Stimulated activated CD8-positive, alpha-beta memory T cell treated with anti-CD3 and anti-CD28 coated beads, Interleukin-7, amount 100 ng/mL, for 1 hour (primary cell): Measurements from ENCODE around the gene ELFN1.

ENCODE experiments used
- DNase-seq, 2 donors: peaks; one replicate each; pipeline ENCODE4 v3.0.0-alpha.2; 2020; ENCODE audit warnings: low read depth in 2 of 2

ELFN1 gene

GRCh38 chr7:1642291-1642731, 27.8 kb upstream of the ELFN1 start:
- no peak for DNase-seq

DNA sequence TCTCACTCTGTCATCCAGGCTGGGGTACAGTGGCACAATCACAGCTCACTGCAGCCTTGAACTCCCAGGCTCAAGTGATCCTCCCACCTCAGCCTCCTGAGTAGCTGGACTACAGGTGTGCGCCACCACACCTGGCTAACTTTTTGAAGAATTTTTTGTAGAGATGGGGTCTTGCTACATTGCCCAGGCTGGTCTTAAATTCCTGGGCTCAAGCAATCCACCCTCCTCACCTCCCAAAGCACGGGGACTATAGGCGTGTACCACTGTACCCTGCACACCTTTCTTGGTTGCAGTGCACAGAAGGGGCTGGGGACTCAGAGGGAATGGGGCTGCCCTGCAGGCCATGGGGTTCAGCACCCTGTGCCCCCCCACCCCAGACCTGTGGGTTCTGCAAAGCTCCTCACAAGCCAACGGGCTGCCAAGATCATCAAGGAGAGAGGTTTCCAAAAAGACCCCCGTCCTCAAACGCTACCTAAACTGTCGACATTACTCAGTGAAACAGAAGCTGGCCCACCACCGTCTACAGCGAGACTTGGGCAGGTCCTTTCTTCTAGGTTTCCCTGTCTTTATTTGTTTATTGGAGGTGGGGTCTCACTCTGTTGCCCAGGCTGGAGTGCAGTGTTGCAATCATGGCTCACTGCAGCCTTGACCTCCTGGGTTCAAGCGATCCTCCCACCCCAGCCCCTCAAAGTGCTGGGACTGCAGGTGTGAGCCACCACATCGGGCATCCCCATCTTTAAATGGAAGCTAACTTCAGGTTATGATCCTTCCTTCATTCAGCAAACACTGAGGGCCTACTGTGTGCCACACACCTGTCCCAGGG, 26.6 kb upstream of the ELFN1 start:
- no peak for DNase-seq

GRCh38 chr7:1644341-1645070, 25.6 kb upstream of the ELFN1 start:
- no peak for DNase-seq

- DNase-seq = no peak
Observed at GRCh38 chr7:1645071-1645409, 25.0 kb upstream of the ELFN1 start.

DNA sequence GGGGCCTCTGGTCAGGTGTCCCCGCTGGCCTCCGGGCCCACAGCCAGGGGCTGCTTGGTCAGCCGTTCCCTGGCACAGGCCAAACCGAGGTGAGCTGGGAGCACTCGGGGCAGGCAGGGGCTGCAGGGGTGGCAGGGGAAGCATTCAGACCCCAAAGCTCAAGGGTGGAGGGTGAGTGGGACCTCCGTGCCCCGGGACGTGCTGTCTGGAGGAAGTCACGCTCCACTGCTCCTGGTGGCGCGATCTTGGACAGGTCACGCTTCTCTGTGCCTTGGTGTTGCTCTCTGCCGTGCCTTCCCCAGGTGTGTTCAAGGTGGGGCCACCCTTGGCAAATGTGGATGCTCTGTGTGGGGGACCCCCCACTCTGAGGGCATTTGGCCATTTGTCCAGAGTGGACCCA, 24.6 kb upstream of the ELFN1 start:
- no peak for DNase-seq

GRCh38 chr7:1646391-1646790, 23.7 kb upstream of the ELFN1 start:
- no peak for DNase-seq

DNA sequence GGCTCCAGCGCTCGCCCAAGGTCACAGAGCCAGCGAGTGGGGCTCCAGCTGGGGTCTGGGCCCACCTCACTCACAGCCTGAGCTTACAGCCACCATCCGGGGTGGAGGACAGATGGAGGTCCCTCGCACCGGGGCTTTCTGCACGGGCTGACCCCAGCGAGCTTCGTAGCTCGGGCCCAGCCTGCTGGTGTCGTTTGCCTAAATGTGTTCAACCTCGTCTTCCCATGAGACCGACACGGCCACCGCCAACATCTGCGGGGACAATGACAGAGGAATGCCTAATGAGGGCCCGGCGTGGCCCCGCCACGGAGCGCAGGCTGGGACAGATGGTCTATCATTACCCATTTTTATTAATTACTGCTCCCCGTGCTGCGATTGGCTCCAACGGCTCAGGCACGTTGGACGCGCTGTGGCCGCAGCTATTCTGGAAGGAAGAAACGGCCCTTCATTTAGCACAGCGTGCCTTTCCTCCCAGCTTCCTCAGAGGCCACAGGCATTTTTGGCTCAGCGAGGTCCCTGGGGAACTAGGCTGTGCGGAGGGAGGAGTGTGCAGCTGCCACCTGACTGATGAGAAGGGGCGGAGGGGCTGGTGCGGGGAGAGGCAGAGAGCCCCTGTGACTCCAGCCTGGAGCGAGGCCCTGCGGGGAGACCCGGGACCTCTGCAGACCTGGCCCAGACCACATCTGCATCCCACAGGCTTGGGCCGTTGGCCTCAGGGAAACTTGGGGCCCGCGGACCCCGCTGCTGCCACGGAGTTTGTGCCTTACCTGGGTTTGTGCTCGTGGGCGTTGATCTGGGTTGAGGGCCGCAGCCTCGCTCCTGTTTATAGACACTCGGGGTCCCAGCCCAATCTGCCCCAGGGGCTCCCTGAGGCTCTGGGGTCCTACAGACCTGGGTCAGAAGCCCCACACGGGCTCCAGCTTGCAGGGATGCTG, 22.9 kb upstream of the ELFN1 start:
- no peak for DNase-seq

- DNase-seq = no peak
Observed at GRCh38 chr7:1647961-1648672, 22.0 kb upstream of the ELFN1 start.

DNA sequence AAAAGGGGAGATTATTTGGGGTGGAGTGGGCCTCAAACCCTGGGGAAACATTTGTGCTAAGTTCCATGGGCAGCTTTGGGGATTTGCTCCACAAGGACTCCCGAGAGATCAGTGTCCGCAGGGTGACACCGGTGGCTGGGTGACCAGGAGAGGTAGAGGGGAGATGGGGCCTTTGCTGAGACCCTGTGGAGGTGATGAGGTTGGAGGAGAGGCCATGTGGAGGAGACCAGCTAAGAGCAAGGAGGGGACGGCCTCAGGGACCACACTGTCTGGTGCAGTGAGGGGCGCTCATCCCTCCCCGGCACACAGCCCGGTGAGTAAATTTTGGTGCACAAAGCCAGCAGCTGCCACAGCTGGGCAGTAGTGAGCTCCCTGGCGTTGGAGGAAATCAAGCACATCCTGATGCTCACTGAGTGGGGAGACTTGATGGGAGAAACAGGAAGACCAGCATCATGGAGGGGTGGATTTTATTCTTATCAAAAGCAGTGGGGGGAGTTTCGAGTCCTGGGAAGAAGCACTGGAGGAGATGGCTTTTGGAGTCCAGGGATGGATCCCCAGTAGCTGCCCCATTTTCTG, 20.2 kb upstream of the ELFN1 start:
- DNase-seq = no peak

- DNase-seq = no peak
Observed at GRCh38 chr7:1650363-1651030, 19.6 kb upstream of the ELFN1 start.

- DNase-seq = no peak
Observed at GRCh38 chr7:1651031-1651446, 19.0 kb upstream of the ELFN1 start.

DNA sequence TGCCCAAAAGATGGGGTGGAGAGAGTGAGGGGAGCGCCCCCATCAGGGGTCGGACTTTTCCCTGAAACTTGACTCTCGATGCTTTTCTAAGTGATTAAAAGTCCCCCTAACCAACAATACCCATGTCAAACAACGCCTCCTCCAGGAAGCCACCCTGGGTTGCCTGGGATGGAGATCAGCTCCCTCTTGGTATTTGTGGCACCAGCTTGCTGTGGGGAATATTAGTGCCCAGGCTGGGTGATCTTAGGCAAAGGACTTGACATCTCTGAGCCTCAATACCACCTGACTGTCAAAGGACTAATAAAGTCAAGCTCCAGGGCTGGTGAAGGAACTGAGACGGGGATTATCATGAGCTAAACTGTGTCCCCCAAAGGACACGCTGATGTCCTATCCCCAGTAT, 18.2 kb upstream of the ELFN1 start:
- DNase-seq = no peak

DNA sequence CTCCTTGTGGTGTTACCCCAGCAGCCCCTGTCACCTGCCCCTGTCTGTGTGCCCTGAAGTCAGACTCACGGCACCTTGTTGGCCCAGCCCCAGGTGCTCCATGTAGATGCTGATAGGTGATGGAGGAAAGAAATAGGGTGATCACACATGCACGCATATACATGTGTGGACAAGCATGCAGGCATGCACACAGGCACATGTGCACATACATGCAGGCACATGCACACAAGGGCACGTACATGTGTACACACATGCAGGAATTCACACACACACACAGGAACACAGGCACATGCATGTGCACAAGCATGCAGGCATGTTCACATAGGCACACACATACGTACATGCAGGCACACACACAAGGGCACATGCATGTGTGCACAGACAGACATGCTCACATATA, 16.6 kb upstream of the ELFN1 start:
- no peak for DNase-seq

DNA sequence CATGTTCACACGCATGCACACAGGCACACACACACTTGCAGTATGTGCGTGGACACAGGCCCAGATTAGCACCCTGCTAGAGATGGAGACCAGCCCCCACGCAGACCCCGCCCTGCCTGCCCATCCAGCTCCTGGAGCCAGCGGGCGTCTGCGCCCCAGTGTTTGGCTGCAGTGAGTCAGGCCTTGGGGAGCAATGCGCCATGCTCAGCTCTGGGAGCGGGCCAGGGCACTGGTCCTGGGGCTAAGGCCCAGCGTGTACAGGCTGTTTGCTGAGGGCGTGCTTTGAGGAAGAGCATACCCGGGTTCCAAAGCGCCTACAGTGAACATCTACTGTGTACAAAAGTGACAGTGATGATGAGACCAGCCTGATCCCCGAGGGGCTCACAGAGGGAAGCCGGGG, 16.0 kb upstream of the ELFN1 start:
- DNase-seq = no peak

- no peak for DNase-seq
Observed at GRCh38 chr7:1654738-1655475, 15.2 kb upstream of the ELFN1 start.

GRCh38 chr7:1659696-1660095, 10.4 kb upstream of the ELFN1 start:
- DNase-seq = no peak

GRCh38 chr7:1661461-1661860, 8.6 kb upstream of the ELFN1 start:
- DNase-seq = no peak

DNA sequence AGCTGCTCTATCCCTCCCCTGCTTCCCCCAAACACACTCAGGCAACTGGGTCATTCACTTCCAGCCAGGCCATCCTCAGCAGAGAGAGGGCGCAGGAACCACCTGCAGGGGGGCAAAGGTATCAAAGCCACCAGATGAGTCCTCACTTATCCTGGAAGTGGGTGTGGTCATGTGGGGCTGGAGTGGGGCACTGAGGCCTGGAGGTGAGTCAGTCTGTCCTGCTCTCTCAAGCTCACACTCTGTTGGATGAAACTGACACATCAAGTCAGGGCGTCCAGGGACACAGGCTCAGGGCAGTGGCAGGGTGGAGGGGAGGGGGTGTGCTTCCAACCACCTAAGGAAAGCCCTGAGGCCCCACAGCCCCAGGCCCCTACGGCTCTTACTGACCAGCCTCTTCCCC, 8.0 kb upstream of the ELFN1 start:
- DNase-seq = no peak

DNA sequence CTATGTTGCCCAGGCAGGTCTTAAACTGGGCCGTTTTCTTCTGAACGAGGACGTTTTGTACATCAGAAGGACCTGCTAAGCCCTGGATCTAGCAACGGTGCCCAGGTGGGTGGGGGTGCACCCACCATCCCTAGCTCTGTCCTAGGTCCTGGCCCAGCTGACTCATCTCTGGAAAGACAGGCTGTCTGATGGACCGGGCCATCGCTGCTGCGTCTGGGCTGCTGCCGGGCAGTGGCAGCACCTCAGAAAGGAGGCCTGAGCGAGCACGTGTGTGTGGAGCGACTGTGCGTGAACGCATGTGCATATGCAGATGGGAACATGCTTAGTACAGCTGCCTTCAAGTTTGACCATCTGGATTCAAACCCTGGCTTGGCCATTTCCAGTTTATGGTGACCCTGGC, 7.3 kb upstream of the ELFN1 start:
- DNase-seq = no peak

- DNase-seq = no peak
Observed at GRCh38 chr7:1663223-1663622, 6.9 kb upstream of the ELFN1 start.
